ENCODE data around the gene MUC2.

Gene MUC2

DNA sequence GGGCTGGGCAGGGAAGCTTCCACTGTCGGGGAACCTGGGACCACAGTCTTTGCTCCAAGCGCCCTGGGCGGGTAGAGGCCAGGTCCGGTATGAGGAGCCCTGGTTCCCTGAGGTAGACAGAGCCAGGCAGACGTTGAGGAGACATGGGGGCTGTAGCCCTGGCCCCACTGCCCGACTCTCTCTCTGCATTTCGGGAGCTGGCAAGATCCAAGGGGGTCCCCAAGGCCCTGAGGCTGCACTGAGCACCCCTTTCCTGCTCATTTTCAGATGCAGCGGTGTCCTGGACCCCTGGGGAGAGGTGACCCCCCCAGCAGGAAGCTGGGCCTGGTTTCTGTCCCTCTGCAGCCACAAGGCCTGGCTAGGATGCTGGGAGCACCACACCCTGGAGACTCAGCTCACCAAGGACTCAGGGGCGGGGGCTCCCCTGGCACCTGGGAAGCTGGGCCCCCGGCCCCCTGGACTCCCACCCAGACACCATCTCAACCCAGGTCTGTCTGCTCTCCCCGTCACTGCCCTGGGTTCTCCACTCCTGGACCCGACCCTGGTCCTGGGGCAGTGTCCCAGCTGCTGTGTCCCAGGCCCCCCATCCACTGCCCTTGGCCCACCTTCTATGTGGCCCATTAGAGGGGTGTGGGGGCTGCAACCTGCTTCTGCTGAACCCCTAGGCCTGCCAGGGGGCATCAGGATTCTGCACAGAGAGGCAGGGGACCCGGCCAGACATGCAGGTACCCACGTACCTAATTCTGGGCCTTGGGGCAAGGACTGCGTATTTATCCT is 23.1 kb upstream of the MUC2 start:
- DNase-seq (ENCODE audit: low read depth in 2 of 2): no peak

DNA sequence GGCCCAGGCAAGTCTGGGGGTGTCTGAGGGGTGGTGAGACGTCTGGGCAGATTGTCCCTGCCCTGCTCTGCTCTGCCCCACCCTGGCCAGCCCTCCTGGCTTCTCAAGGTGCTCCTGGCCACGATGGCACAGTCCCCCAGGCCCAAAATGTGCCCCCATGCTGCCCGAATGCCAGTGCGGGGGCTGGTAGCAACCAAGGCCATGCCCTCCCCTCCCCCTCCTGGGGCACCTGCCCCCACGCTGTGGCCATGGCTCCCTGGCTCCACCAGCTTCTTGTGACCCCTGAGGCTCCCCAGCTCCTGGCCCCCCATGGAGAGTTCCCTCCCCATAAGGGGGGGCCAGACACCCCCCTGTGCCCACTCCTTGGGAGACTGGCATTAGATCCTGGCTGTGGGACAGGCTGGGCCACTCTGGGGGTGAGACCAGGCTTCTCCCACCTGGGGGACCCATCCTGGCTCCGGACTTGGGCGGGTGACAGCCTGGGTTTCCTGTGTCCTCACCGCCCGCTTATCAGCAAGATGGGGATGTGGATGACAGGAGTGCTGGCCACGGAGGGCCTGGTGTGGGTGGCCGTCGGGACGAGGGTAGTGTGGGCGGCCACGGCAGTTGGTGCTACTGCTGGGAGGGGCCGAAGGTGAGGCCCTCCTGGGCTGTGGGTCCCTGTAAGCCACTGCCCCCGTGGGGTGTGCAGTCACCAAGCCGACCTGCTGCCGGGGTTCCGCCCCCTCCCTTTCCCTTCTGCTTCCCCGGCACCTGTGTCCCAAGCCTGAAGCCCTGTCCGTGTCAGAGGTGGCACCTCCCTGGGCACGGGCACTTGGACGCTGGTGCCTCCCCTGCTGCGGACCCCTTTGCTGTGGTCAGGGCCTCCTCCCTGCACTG is 22.3 kb upstream of the MUC2 start:
- no peak for DNase-seq (ENCODE audit: low read depth in 2 of 2)

DNA sequence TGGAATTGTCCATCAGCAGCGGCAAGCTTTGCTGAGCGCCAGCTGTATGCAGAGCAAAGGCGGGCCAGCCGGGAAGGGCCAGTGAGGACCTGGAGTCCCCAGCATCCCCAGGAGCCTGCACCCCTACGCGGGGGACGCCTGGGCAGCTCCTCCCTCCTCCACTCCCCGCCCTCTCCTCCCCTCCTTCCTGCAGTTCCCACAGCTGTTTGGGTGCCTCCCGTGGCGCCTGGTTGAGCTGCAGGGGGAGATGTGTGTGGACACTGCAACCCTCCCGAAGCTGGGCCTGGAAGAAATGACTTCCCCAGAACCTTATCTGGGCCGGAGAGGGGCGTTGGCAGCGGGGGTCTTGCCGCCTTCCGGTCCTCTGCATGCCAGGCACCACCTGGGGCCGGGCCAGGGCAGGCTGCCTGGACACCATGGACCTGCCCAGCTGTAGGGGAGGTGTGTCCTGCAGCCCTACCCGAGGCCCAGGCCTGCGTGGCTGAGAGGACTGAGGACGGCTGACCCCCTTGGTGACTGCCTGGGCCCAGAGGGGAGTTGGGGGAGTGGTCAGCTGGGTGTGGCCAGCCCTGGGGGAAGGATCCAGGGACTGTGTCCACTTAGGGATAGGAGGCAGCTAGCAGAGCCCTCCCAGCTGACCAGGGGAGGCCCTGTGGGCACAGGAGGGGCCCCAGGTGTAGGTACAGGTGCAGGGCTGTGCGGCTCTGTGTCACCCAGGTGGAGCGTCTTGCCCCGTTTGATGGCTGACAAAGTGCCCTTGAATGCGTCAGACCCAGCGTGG is 21.4 kb upstream of the MUC2 start:
- no peak for DNase-seq (ENCODE audit: low read depth in 2 of 2)

DNA sequence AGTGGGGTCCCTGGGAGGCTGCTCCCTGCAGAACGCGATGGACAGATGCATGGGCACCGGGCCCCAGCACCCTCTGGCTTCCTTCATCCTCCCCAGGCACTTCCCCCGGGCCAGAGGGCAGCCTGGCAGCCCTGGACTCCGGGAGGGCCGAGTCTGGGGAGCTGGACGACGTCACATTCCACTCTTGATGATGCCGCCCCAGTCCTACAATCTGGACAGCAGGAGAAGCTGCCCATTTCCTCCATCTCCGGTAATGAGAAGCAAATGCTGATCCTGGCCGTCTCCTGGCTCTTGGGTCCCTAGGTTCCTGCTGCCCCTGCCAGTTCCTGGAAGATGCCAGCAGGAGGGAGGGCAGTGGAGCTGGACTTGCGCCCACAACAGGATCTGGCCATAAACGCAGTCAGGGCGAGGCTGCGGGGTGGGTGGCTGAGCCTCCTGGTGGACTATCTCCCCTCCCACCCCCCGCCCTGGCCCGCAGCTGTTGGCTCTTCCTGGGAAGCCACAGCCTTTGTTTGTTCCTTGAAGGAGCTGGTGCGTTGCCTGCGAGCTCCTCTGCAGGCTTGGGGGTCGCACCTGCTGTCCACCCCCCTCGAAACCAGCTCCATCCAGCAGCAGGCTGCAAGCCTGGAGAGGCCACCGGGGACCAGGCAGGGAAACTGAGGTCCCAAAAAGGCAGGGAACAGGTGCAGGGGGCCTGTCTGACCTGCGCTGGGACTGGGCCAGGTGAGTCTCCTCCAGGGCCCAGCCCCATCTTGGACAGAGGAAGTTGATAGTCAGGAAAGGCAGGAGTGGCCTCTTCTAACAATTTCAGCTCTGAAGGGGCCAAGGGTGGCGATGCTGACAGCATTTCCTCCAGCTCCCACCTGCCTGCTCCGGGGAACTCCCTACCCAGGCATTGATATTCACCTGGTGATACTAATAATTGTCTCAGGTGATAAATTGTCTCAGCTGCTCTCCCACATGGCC is 20.2 kb upstream of the MUC2 start:
- DNase-seq (ENCODE audit: low read depth in 2 of 2): no peak

DNA sequence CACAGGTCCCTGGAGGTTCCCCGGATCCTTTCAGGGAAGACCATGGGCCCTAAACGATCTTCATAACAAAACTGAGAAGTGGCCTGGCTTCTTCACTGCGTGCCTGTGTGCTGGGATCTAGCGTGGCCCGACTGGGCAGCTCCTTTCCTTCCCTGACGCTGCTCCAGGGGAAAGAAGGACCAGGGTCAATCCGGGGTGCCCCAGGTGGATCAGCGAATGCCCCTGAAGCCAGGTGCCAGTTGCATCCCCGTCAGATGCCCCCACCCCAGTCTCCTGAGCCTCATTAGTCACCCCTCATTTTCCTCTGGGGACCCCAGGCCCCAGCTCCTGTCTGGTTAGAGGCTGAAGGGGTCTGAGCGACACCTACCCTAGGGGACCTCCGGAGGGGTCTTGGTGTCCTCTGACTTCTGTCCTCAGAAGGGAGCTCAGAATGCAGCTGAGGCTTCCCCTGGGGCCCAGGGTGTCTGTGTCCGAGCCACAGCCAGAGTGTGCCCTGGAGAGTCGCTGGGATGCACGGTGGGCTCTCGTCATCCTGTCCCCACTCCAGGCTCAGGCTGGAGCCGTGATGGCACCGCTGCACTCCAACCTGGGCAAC is 19.5 kb upstream of the MUC2 start:
- DNase-seq (ENCODE audit: low read depth in 2 of 2): no peak

DNA sequence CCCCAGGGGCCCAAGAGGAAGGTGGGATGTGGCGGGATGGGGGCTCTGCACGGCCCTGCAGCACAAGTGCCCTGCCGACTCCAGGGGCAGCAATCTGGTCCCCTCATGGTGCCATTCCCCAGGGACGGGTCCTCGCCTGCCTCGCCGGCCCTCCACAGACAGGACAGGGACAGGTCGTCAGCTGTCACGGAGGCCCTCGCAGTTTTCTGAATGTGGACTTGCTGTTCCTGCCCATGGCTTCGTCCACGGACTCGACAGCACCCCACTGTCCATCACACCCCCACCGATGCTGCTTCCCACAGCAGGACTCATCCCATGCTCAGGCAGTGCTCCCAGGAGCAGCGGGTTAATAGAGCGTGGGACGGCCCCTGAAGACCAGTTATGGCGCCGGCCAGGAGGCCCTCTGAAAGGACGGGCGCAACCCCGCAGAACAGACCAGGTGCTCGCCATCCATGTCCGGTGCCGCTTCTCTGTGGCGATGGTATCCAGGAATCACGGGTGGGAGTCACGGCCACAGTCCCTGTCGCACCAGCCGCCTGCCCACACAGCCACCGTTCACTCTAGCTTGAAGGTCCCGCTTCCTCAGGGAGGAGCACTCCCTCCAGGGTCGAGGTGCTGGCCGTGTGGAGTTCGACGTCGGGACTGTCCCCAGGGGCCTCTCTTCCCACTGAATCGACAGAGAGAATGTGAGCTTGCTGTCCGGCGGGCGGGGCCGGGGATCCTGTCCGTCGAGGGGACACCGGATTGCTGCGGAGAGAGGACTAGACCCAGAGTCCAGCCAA is 18.5 kb upstream of the MUC2 start:
- no peak for DNase-seq (ENCODE audit: low read depth in 2 of 2)

DNA sequence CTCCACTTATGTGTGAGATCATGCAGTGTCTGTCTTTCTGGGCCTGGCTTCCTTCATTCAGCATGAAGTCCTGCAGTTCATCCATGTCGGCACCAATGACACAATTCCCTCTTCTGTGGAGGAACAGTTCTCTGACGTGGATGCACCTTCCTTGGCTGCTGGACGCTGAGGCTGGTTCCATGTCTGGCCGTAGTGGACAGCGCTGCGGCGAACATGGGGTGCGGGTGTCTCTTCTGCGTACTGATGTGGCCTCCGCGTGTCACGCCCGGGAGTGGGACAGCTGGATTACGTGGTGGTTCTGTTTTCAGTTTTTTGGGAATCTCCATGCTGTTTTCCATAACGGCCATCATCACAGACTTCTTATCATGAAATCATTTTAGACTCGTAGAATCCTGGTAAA is 16.9 kb upstream of the MUC2 start:
- DNase-seq (ENCODE audit: low read depth in 2 of 2): no peak

DNA sequence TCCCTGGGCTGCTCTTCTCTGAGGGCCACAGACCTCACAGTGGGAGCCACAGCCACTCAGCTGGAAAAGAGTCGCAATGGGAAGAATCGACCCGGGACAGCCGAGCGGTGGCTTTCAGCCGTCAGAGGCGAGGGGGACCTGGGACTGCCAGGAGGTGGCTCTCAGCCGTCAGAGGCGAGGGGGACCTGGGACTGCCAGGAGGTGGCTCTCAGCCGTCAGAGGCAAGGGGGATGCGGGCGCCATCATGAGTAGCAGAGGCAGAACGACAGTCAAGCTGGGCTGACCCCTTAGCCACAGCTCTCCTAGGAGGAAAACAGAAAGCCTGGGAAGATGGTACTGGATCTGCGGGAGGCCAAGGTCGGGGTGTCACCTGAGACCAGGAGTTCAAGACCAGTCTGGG is 14.9 kb upstream of the MUC2 start:
- DNase-seq (ENCODE audit: low read depth in 2 of 2): no peak

DNA sequence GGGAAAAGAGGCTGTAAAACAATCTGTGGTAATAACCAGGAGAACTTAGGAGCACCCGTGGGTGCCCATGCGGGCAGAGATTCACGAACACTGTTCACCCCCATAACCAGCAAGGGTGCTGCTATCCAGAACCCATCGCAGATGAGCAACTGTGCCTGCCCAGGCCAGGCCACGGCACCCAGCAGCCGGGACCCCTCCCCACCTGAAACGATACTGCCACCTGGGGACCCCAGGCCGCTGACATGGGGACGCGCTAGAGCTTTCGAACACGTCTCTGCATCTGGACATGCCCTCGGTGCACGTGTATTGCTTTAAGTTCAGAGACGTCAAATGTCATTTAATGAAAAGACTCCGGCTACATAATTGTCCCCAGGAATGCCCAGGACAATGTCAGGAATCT is 14.3 kb upstream of the MUC2 start:
- no peak for DNase-seq (ENCODE audit: low read depth in 2 of 2)

DNA sequence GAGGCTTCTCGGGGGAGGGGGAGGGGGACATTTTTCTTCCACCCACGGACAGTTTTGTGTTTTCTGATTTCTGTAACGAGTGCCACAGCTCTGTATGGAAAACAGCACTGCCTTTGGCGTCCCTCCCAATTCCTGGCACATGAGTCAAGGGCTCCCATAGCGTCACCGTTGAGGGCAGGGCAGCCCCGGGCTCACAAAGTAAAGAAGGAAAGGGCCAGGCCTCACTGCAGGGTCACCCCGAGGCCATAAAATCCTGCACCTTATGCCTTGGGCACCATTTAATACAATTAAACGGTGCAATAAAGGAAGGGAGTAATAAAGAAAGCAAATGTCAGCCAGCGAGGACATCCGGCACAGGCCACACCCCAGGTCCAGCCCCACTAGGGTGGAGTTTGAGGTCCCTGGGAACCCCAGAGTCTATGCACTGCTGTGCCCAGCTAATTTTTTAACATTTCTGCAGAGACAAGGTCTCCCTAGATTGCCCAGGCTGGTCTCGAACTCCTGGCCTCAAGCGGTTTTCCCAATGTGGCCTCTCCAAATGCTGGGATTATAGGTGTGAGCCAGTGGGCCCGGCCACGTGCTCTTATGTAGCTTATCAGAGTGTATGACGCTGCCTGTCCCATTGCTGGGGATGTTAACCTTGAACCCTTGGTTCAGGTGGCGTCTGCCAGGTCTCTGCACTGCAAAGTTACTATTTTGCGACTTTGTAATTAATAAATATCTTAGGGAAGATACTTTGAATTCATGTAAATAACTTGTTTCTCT is 13.6 kb upstream of the MUC2 start:
- DNase-seq (ENCODE audit: low read depth in 2 of 2): peak; percentile 14 to 18

DNA sequence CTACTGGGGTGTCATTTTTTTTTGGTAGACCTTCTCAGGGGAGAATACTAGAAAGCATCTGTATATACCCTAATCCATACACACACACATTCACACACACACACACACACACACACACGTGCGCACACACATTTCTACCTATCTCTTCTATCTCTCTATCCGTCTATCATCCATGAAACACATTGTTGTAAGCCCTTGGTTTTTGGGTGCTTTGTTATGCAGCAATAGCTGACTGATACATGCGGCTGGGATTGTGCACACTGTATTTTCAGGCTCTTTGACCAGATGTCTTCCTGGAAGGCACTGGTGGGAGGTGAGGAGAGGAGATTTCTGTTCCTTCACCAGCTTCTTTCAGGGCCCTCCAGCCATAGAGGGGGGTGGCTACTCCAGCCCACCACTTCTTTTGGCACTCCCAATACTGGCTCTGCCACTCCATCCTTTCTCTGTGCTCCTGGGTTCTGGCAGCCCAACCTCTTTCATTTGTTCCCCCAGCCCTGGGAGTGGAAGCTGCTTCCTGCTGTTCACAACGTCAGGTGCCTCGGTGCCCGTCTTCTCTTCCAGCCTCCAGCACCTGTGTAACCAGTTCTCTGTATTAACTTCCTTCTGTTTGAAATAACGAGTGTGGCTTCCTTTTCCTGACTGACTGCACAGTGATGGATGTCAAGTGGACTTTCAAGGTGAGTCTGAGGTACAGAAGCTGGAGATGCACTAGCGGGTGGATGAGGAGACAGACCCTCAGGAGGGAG is 12.4 kb upstream of the MUC2 start:
- DNase-seq (ENCODE audit: low read depth in 2 of 2): no peak

DNA sequence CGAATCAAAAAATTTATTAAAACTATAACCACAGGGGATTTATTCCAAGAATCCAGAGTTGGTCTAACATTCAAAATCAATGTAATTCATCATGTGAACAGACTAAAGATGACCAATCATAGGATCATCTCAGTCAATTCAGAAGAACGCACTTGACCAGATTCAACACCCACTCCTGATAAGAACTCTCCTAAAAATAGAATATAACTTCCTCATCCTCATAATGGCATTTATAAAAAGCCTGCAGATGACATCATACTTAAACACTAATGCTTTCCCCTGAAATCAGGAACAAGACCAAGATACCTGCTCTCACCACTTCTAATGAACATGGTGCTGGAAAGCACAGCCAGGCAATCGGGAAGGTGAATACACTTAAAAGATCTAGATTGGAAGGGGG is 10.5 kb upstream of the MUC2 start:
- DNase-seq (ENCODE audit: low read depth in 2 of 2): no peak

DNA sequence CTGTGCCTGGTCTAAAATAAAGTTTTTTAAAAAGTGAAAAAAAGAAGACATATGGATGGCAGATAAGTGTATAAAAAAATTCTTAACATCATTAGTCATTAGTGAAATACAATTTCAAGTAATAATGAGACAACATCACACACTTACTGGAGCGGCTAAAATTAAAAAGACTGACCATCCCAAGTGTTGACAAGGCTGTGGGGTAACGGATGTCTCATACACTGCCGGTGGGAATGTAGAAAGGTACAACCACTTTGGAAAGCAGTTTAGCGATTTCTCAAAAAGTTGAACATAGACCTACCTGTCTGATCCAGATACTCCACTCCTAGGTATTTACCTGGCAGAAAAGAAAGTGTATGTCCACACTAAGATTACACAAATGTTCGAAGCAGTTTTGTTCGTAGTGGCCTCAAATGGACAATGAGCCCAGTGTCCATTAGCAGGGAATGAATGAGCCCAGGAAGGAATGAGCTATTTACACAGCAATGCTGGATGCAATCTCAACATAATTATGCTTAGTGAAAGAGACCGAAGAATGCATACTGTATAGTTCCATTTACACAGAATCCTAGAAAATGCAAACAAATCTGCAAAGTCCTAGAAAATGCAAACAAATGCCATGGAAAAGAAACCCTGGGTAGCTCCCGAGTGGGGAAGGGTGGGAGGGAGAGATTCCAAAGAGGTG is 6.7 kb upstream of the MUC2 start:
- DNase-seq (ENCODE audit: low read depth in 2 of 2): no peak

DNA sequence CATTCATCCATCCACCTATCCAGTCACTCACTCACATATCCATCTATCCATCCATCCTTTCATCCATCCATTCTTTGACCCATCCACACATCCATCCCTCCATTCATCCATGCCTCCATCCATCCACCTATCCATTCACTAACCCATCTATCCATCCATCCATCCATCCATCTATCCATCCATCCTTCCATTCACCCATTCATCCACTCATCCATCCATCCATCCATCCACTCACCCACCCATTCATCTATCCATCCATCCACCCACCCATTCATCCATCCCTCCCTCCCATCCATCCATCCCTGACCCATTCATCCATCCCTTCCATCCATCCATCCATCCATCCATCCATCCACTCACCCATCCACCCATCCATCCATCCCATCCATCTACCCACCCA is 4.9 kb upstream of the MUC2 start:
- no peak for DNase-seq (ENCODE audit: low read depth in 2 of 2)

DNA sequence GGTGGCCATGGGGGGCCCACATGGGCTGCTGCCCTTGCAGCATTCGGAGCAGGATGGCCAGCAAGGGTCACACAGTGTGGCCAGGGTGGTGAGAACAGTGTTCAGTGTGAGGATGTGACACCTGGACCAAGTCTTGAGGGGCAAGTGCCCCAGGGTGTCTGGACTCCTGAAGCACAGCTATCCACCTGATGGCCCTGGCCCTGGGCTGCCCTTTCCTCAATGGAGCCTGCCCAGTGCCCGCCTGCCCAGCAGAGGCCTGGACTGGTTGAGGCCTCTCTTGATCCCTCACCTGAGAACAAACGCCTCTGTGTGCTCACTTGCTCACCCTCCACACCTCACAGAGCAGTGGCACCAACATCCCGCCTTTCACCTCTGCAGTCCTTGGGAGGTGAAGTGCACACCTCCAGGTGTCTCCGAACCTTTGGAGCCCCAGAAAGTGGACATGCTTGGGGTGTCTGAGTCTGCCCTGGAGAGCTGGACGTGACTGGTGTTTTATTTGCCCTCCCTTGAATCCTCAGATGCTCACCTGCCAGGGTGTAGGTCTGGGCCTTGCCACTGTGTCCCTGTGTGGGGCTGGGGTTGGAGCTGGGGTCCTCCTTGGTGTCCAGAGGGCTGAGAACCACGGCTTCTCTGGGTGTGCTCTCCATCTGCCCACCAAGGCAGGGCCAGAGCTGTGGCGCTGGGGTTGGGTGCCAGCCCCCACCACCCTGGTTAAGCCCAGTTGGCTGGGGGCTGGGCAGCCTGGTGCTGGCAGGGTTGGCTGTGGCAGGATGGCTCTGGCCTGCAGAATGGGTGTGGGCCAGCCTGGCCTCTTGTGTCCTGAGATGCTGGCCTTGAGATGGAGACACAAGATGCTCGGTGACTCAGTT is 3.8 kb upstream of the MUC2 start:
- DNase-seq (ENCODE audit: low read depth in 2 of 2): no peak

DNA sequence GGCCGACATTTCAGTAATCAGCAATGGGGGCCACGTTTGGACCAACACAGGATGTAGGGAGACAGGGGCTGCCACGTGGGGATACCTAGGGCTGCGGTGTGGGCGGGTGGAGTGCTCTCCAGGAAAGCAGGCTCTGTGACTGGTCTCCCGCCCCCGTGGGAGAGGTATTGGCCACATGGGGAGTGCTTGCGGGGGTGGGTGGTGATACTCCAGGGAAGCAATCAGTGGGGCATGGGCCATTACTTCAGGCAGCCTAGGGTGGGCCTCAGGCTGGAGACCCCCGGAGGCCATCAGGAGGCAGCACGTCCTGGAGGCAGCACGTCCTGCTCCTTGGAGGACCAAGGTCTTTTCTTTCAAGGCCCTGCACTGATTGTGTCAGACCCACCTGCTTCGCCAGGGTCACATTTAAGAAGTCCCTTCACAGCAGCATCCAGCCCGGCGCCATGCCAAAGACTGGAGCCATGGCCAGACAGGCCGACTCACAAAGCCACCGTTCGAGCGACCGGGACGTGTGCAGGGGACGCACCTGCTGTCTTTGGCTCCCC is 3.0 kb upstream of the MUC2 start:
- no peak for DNase-seq (ENCODE audit: low read depth in 2 of 2)

Measured in fibroblast of skin of left biceps (primary cell).